IMR-90 (cell line): ENCODE results near the gene RNF34. TPM values are rescaled to one million over a fixed set of nuclear protein-coding genes. Genes with fewer than 3 reads are reported as not detected.
A peak's percentile ranks its signal among the peaks of the same experiment; 100 is the strongest.

Experiments
- ATAC-seq: fragments of 200-7000 bp; cut with Tn5 transposase; 2 replicates; pipeline ENCODE4 v1.9.1; 2020; ENCODE audit warnings: low read depth, mild to moderate bottlenecking, moderate library complexity
- BruUV-seq: library from RNA; stranded (reverse); fragments of 400-500 nt; replicated peaks from 2 replicates; lab custom pipeline; 2021; lab: Mats Ljungman, UMichigan
- CTCF ChIA-PET: fragments of 300-600 bp; formaldehyde crosslinking; extraction: SDS; loops from one replicate; lab custom pipeline; 2021; ENCODE audit warnings: antibody characterized with exemption; lab: Yijun Ruan, JAX
- POLR2A ChIA-PET: fragments of 300-600 bp; sonication (Branson Sonifier 250); formaldehyde crosslinking; loops from one replicate; lab custom pipeline; 2022; ENCODE audit warnings: antibody characterized with exemption; ENCODE audit not compliant: unreplicated experiment; lab: Charles Lee
- DNase-seq: peaks from one replicate; pipeline ENCODE4 v3.0.0; 2013
- H2AFZ ChIP-seq: replicated peaks from 2 replicates; pipeline ENCODE3; 2013; ENCODE audit warnings: low read length, mild to moderate bottlenecking; ENCODE audit not compliant: poor library complexity
- H2AK5ac ChIP-seq: 2 replicates; pipeline ENCODE4 v1.6.1; 2013; ENCODE audit warnings: low read depth, low read length, inconsistent platforms
- H2AK9ac ChIP-seq: replicated peaks from 2 replicates; pipeline ENCODE3; 2013; ENCODE audit warnings: mild to moderate bottlenecking, low read depth, low read length, moderate library complexity; ENCODE audit not compliant: poor library complexity
- H2BK120ac ChIP-seq: 2 replicates; pipeline ENCODE4 v1.6.1; 2013; ENCODE audit warnings: low read depth, low read length, inconsistent platforms
- H2BK15ac ChIP-seq: 3 replicates; pipeline ENCODE4 v1.6.1; 2013; ENCODE audit warnings: low read depth, low read length, inconsistent platforms
- H2BK20ac ChIP-seq: 2 replicates; pipeline ENCODE4 v1.6.1; 2013; ENCODE audit warnings: low read depth, mild to moderate bottlenecking, inconsistent platforms, low read length, moderate library complexity
- H2BK5ac ChIP-seq: 2 replicates; pipeline ENCODE4 v1.6.1; 2013; ENCODE audit warnings: mild to moderate bottlenecking, low read depth, low read length, inconsistent platforms; ENCODE audit not compliant: poor library complexity, severe bottlenecking
- H3K14ac ChIP-seq: replicated peaks from 2 replicates; pipeline ENCODE4 v1.6.1; 2013; ENCODE audit warnings: low read depth, low read length, inconsistent platforms
- H3K18ac ChIP-seq: 2 replicates; pipeline ENCODE4 v1.6.1; 2013; ENCODE audit warnings: low read depth, low read length, control low read depth
- H3K23ac ChIP-seq: 2 replicates; pipeline ENCODE4 v1.6.1; 2013; ENCODE audit warnings: low read depth, low read length, inconsistent platforms
- H3K27ac ChIP-seq: 2 replicates; pipeline ENCODE4 v1.5.1; 2013; ENCODE audit warnings: mild to moderate bottlenecking, control low read depth, low read length; ENCODE audit not compliant: insufficient read depth
- H3K27me3 ChIP-seq: 2 replicates; pipeline ENCODE4 v1.6.1; 2013; ENCODE audit warnings: low read length; ENCODE audit not compliant: control insufficient read depth, insufficient read depth
- H3K36me3 ChIP-seq: 2 replicates; pipeline ENCODE4 v1.6.1; 2013; ENCODE audit warnings: low read length, mixed read lengths; ENCODE audit not compliant: control insufficient read depth, insufficient read depth
- H3K4ac ChIP-seq: 2 replicates; pipeline ENCODE4 v1.6.1; 2013; ENCODE audit warnings: low read depth, low read length, inconsistent platforms
- H3K4me1 ChIP-seq: 2 replicates; pipeline ENCODE4 v1.6.1; 2013; ENCODE audit warnings: low read length, mixed read lengths; ENCODE audit not compliant: control insufficient read depth, insufficient read depth
- H3K4me2 ChIP-seq: 2 replicates; pipeline ENCODE4 v1.6.1; 2013; ENCODE audit warnings: low read depth, mild to moderate bottlenecking, control low read depth, low read length, moderate library complexity
- H3K4me3 ChIP-seq: 2 replicates; pipeline ENCODE4 v1.5.1; 2013; ENCODE audit warnings: low read depth, mild to moderate bottlenecking, control low read depth, low read length, moderate library complexity; ENCODE audit not compliant: insufficient read depth
- H3K56ac ChIP-seq: 2 replicates; pipeline ENCODE4 v1.6.1; 2013; ENCODE audit warnings: low read length, inconsistent platforms; ENCODE audit not compliant: insufficient read depth; ENCODE audit errors: extremely low read depth
- H3K79me1 ChIP-seq, 2 experiments: 2 replicates each; pipeline ENCODE4 v1.6.1; 2013; ENCODE audit warnings: low read length in 2 of 2, inconsistent platforms in 1 of 2, low read depth in 1 of 2
- H3K9ac ChIP-seq: 2 replicates; pipeline ENCODE4 v1.6.1; 2013; ENCODE audit warnings: low read depth, low read length, control low read depth
- H3K9me1 ChIP-seq: 2 replicates; pipeline ENCODE4 v1.6.1; 2013; ENCODE audit warnings: low read length, inconsistent platforms; ENCODE audit not compliant: insufficient read depth
- H3K9me3 ChIP-seq: 2 replicates; pipeline ENCODE4 v1.6.1; 2013; ENCODE audit warnings: low read length; ENCODE audit not compliant: control insufficient read depth, insufficient read depth
- H4K20me1 ChIP-seq: 2 replicates; pipeline ENCODE4 v1.6.1; 2013; ENCODE audit warnings: low read length, inconsistent platforms; ENCODE audit not compliant: insufficient read depth
- H4K5ac ChIP-seq: 2 replicates; pipeline ENCODE4 v1.6.1; 2013; ENCODE audit warnings: mild to moderate bottlenecking, low read depth, low read length, control low read depth
- H4K8ac ChIP-seq, 2 experiments: 2 replicates each; pipeline ENCODE4 v1.6.1; 2013; ENCODE audit warnings: low read depth in 2 of 2, low read length in 2 of 2, control low read depth in 1 of 2, inconsistent platforms in 1 of 2
- H4K91ac ChIP-seq: 2 replicates; pipeline ENCODE4 v1.6.1; 2013; ENCODE audit warnings: low read depth, low read length, inconsistent platforms; ENCODE audit not compliant: insufficient read depth
- BHLHE40 ChIP-seq: fragments of 150-350 bp; IDR thresholded peaks from 2 replicates; pipeline ENCODE4 v1.6.1; 2016; ENCODE audit warnings: mild to moderate bottlenecking, low read depth, low read length
- CHD1 ChIP-seq: IDR thresholded peaks from 2 replicates; pipeline ENCODE4 v1.6.1; 2012; ENCODE audit warnings: low read depth, low read length, improper control_type of control experiment
- CTCF ChIP-seq: conservative IDR thresholded peaks from 2 replicates; pipeline ENCODE4 v1.5.1; 2012; ENCODE audit warnings: mild to moderate bottlenecking, low read depth, low read length, improper control_type of control experiment
- ELK1 ChIP-seq: fragments of 150-350 bp; IDR thresholded peaks from 2 replicates; pipeline ENCODE4 v1.6.1; 2016; ENCODE audit warnings: low read depth, mild to moderate bottlenecking, low read length, moderate library complexity, borderline replicate concordance
- MAFK ChIP-seq: IDR thresholded peaks from 2 replicates; pipeline ENCODE4 v1.6.1; 2012; ENCODE audit warnings: low read depth, low read length, improper control_type of control experiment
- MXI1 ChIP-seq: IDR thresholded peaks from 2 replicates; pipeline ENCODE4 v1.6.1; 2012; ENCODE audit warnings: low read depth, mild to moderate bottlenecking, low read length, moderate library complexity, borderline replicate concordance
- NFE2L2 ChIP-seq: fragments of 150-350 bp; IDR thresholded peaks from 2 replicates; pipeline ENCODE4 v1.6.1; 2016; ENCODE audit warnings: low read depth, mild to moderate bottlenecking, low read length
- RAD21 ChIP-seq: IDR thresholded peaks from 2 replicates; pipeline ENCODE4 v1.6.1; 2012; ENCODE audit warnings: low read length, improper control_type of control experiment
- RCOR1 ChIP-seq: IDR thresholded peaks from 2 replicates; pipeline ENCODE4 v1.6.1; 2012; ENCODE audit warnings: mild to moderate bottlenecking, low read length, improper control_type of control experiment; ENCODE audit not compliant: insufficient replicate concordance
- RFX5 ChIP-seq: IDR thresholded peaks from 2 replicates; pipeline ENCODE4 v1.8.0; 2012; ENCODE audit warnings: low read depth, mild to moderate bottlenecking, low read length, moderate library complexity
- SMC3 ChIP-seq: fragments of 150-350 bp; IDR thresholded peaks from 2 replicates; pipeline ENCODE4 v1.6.1; 2016; ENCODE audit warnings: low read depth, mild to moderate bottlenecking, antibody characterized with exemption, low read length, moderate library complexity
- USF2 ChIP-seq: fragments of 150-350 bp; IDR thresholded peaks from 2 replicates; pipeline ENCODE4 v1.6.1; 2017; ENCODE audit warnings: mild to moderate bottlenecking, antibody characterized with exemption, low read length, low read depth
- WGBS, 2 experiments: methylation state at CpG; one replicate each; pipeline versions ENCODE4 v1.1.5 to v1.1.7; 2013; ENCODE audit warnings: missing lambda C conversion rate in 2 of 2; ENCODE audit not compliant: insufficient read length in 1 of 2; ENCODE audit errors: extremely low coverage in 2 of 2; 5-methylcytosine and 5-hydroxymethylcytosine counted together
- dilution Hi-C: fragments of 300-500 bp; cut with HindIII; formaldehyde crosslinking; loops from one replicate; pipeline ENCODE4 v1.14.3; 2018; ENCODE audit warnings: low sequenced_read_pairs; ENCODE audit not compliant: unreplicated experiment
- in situ Hi-C: fragments of 300-500 bp; cut with MboI; formaldehyde crosslinking; loops from 3 replicates; pipeline ENCODE4 v1.14.3; 2019; ENCODE audit warnings: low sequenced_read_pairs, inconsistent platforms, mixed read lengths
- intact Hi-C: fragments of 100-400 bp; cut with micrococcal nuclease; formaldehyde crosslinking; loops from 2 replicates; pipeline ENCODE4 v1.10.0; 2022
- polyA plus RNA-seq, 3 experiments: library from polyadenylated mRNA; depleted of rRNA; stranded (reverse); fragments of >200 nt; gene quantifications; 2 replicates each; pipeline ENCODE4 v1.2.3, GENCODE V29; 2012; ENCODE audit warnings: low replicate concordance in 1 of 3
- total RNA-seq: library from RNA; depleted of rRNA; stranded (reverse); fragments of >200 nt; gene quantifications from 2 replicates; pipeline ENCODE4 v1.2.3, GENCODE V29; 2012

RNF34 gene
- total and polyA plus RNA-seq, 2 of the 4 experiments (the other 2 are of a cell fraction), result 33.2 to 69.5 TPM

GRCh38 chr12:121423682-121424623 lies 24.0 kb downstream of the RNF34 start:
- WGBS, 2 experiments, result 99% methylated on average over 8 of the region's 13 CpGs; no CpG with 5 or more reads in 1 of the 2 experiments
- Histone ChIP-seq H4K91ac (no peak overlapping the region), H3K18ac (no peak overlapping the region), H3K9ac (no peak overlapping the region), H3K4me2 (no peak overlapping the region), H3K4me3 (no peak overlapping the region), H3K14ac (0 out of 2 replicates have a peak overlapping the region, but pooled peaks have one; percentile 26), H3K79me1 (peaks cover 23 to 57% of the 10 kb centered on the region in 2 experiments; a peak in 3 of 4 replicates), H4K8ac (no peak overlapping the region; a peak in 1 of 4 replicates), H3K27ac (peak overlapping the region; percentile 1; the same call in 1 of the 2 replicates), H3K9me1 (peaks cover 9% of the 10 kb centered on the region), H3K23ac (0 out of 2 replicates have a peak overlapping the region, but pooled peaks have one; percentile 45), H4K20me1 (peaks cover 12% of the 10 kb centered on the region), H2AFZ (no peak overlapping the region), H3K56ac (no peak overlapping the region), H3K4me1 (no peaks in the 10 kb centered on the region), H2AK9ac (peak overlapping the region; percentile 29), H2BK120ac (no peak overlapping the region), H2BK5ac (no peak overlapping the region), H2AK5ac (no peak overlapping the region), H4K5ac (no peak overlapping the region), H3K36me3 (peaks cover 51% of the 10 kb centered on the region), H2BK20ac (no peak overlapping the region), H3K9me3 (no peaks in the 10 kb centered on the region), H3K27me3 (no peaks in the 10 kb centered on the region), H2BK15ac (no peak overlapping the region), H3K4ac (no peak overlapping the region)
- ChIA-PET CTCF (interaction anchor here (1.4 kb wide), 1 partner anchor 24 kb away, joined by 4 read pairs; the partner anchor contains the start of gene RNF34), POLR2A (no interaction called here)
- ATAC-seq, result peak; percentile 59
- in situ Hi-C loops (no loop called here), dilution Hi-C loops (no loop called here), intact Hi-C loops (no loop called here)
- TF ChIP-seq RFX5 (no peak), CHD1 (no peak), CTCF (no peak), SMC3 (no peak), RAD21 (no peak), RCOR1 (no peak), BHLHE40 (no peak), USF2 (no peak), NFE2L2 (no peak), MAFK (no peak), ELK1 (no peak), MXI1 (no peak)
- DNase-seq, result peak; percentile 38
- BruUV-seq, result no TSS peak
